ENCODE data around the gene C11orf21.

Gene C11orf21

DNA sequence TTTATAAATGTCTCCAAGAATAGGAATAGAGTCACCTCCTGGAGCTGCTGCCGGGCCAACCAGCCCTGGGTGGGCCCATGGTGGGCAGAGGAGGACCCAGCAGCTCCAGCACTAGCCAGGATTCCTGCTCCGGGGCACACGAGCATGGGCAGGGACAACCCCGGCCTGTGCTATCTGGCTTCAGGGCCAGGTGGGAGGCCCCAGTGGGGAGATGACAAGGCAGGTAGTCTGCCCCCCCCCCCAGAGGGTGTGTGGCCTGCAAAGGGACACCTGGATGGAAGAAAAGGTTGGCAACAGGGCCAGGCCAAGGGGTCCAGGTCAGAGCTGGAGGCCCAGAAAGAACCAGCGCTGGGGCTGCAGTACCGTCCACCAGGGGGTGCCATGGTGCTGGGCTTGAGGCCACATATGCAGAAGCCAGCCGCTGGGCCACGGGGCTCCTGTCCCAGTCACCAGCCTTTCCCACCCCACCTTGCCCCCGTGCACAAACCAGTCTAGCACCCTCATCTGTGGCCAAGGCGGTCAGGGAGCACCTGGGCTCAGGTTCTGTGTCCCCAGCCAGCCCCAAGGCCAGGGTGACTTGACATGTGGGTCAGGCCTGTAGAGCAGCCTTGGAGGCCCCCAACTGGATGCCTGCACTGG lies 3.5 kb upstream of the C11orf21 start:
- no peak for TF ChIP-seq EZH2phosphoT487 (IDR thresholded peaks at IDR 0.05; ENCODE audit: borderline replicate concordance)
- TF ChIP-seq, protein P1, sequence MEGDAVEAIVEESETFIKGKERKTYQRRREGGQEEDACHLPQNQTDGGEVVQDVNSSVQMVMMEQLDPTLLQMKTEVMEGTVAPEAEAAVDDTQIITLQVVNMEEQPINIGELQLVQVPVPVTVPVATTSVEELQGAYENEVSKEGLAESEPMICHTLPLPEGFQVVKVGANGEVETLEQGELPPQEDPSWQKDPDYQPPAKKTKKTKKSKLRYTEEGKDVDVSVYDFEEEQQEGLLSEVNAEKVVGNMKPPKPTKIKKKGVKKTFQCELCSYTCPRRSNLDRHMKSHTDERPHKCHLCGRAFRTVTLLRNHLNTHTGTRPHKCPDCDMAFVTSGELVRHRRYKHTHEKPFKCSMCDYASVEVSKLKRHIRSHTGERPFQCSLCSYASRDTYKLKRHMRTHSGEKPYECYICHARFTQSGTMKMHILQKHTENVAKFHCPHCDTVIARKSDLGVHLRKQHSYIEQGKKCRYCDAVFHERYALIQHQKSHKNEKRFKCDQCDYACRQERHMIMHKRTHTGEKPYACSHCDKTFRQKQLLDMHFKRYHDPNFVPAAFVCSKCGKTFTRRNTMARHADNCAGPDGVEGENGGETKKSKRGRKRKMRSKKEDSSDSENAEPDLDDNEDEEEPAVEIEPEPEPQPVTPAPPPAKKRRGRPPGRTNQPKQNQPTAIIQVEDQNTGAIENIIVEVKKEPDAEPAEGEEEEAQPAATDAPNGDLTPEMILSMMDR (conservative IDR thresholded peaks at IDR 0.05; ENCODE audit: low read length) = peak; percentile 79
- peaks cover 6% of the 10 kb centered on the region for H4K20me1 ChIP-seq (ENCODE audit: insufficient read depth, low read length, poor library complexity, severe bottlenecking)
- peaks cover 7% of the 10 kb centered on the region for H3F3A ChIP-seq (ENCODE audit: low read depth)
- no peaks in the 10 kb centered on the region for H3K27me3 ChIP-seq (ENCODE audit: insufficient read depth, low read length, poor library complexity, severe bottlenecking)
- H3K9me2 ChIP-seq (replicated peaks; ENCODE audit: low read depth, low read length) = no peaks in the 10 kb centered on the region
- H3K4me2 ChIP-seq (ENCODE audit: low read depth, low read length, poor library complexity, severe bottlenecking) = peak overlapping the region; percentile 96
- H3K9me3 ChIP-seq (ENCODE audit: insufficient read depth, low read depth, low read length) = no peaks in the 10 kb centered on the region
- peaks cover 44% of the 10 kb centered on the region for H3K4me1 ChIP-seq (ENCODE audit: insufficient read depth, low read length, poor library complexity, severe bottlenecking)
- peak overlapping the region; percentile 97 for H3K9ac ChIP-seq (ENCODE audit: low read depth, low read length, poor library complexity, severe bottlenecking)
- H3K4me3 ChIP-seq (ENCODE audit: low read length, poor library complexity, severe bottlenecking) = peak overlapping the region; percentile 90
- H3K79me2 ChIP-seq (ENCODE audit: insufficient read depth, low read length) = peaks cover 63% of the 10 kb centered on the region
- H3K36me3 ChIP-seq (ENCODE audit: insufficient read depth, low read length) = no peaks in the 10 kb centered on the region
- H2AFZ ChIP-seq (ENCODE audit: low read length) = no peak overlapping the region

DNA sequence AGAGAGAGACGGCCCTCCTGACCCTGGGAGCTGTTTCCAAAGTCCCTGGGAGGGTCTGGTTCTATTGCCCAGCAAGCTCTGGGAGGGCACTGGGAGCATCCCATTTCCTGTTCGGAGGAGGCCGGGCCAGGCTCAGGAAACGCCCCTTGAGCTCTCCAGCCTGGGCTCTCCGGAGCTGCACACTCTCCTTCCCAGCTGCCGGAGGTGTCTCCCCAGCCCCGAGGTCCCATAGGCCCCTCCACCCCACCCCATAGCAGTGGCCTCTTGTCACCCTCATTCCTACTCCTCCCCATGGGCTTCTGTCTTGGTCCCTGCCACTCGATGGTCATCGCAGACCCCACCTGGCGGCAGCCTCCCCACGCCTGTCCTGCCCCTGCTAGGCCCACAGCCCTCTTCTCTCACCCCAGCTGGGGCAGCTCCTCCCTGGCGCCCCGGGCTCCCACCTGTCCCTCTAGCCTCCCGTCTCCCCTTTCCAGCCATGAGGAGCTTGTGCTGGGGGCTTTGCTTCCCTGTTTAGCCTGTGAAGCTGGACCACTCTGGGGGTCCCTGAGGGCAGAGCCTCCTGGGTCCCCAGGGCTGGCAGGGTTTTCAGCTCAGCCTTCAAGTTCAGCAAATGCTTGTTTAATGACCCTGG lies 2.9 kb upstream of the C11orf21 start:
- H3K9ac ChIP-seq (ENCODE audit: low read depth, low read length, poor library complexity, severe bottlenecking) = peak overlapping the region; percentile 97
- H3K36me3 ChIP-seq (ENCODE audit: insufficient read depth, low read length) = no peaks in the 10 kb centered on the region
- H3K4me1 ChIP-seq (ENCODE audit: insufficient read depth, low read length, poor library complexity, severe bottlenecking) = peaks cover 46% of the 10 kb centered on the region
- peaks cover 8% of the 10 kb centered on the region for H4K20me1 ChIP-seq (ENCODE audit: insufficient read depth, low read length, poor library complexity, severe bottlenecking)
- H3K4me3 ChIP-seq (ENCODE audit: low read length, poor library complexity, severe bottlenecking) = peak overlapping the region; percentile 90
- H3K79me2 ChIP-seq (ENCODE audit: insufficient read depth, low read length) = peaks cover 65% of the 10 kb centered on the region
- H3K27me3 ChIP-seq (ENCODE audit: insufficient read depth, low read length, poor library complexity, severe bottlenecking) = no peaks in the 10 kb centered on the region
- TF ChIP-seq EZH2phosphoT487 (IDR thresholded peaks at IDR 0.05; ENCODE audit: borderline replicate concordance) = no peak
- TF ChIP-seq, protein P1 (conservative IDR thresholded peaks at IDR 0.05; ENCODE audit: low read length) = no peak
- H3K9me3 ChIP-seq (ENCODE audit: insufficient read depth, low read depth, low read length) = no peaks in the 10 kb centered on the region
- H3K9me2 ChIP-seq (replicated peaks; ENCODE audit: low read depth, low read length) = no peaks in the 10 kb centered on the region
- H2AFZ ChIP-seq (ENCODE audit: low read length) = no peak overlapping the region
- peaks cover 7% of the 10 kb centered on the region for H3F3A ChIP-seq (ENCODE audit: low read depth)
- peak overlapping the region; percentile 96 for H3K4me2 ChIP-seq (ENCODE audit: low read depth, low read length, poor library complexity, severe bottlenecking)

DNA sequence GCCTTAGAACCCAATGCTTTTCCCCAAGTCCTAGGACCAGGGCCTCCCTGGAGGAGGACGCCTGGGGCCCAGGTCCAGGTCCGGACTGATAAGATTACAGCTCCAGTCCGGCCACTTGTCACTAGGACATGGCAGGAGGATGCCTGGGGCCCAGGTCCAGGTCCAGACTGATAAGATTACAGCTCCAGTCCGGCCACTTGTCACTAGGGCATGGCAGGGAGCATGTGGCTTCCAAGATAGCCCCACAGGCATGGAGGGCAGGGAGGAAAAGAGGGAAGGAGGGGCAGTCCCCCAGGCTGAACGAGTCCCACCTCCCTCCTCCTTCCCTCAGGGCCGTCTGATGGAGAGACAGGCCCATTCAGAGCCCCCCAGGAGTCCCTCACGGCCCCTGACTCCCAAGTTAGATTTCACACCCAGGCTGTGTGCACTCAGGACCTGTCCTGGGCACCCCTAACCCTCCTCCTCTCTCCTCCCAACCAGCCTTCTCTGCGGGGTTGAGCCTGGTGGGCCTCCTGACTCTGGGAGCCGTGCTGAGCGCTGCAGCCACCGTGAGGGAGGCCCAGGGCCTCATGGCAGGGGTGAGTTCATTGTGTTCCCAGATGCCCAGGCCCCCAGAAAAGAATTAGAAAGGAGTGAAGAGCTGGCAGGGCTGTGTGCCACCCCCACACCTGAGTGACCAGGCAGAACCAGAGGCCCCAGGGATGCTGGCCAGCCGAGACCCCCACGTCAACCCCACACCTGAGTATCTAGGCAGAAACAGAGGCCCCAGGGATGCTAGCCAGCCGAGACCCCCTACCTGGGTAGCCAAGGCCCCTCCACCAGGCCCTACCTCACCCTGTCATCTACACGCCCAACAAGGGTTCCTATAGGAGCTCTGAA lies 2.1 kb upstream of the C11orf21 start:
- H2AFZ ChIP-seq (ENCODE audit: low read length) = no peak overlapping the region

More for the DNA sequence above, 2.1 kb upstream of the C11orf21 start:
- Histone ChIP-seq H3K4me1 (ENCODE audit: insufficient read depth, low read length, poor library complexity, severe bottlenecking) (peaks cover 54% of the 10 kb centered on the region), H3K36me3 (ENCODE audit: insufficient read depth, low read length) (no peaks in the 10 kb centered on the region), H3K79me2 (ENCODE audit: insufficient read depth, low read length) (peaks cover 73% of the 10 kb centered on the region), H3F3A (ENCODE audit: low read depth) (peaks cover 7% of the 10 kb centered on the region), H3K9me3 (ENCODE audit: insufficient read depth, low read depth, low read length) (no peaks in the 10 kb centered on the region), H3K4me2 (ENCODE audit: low read depth, low read length, poor library complexity, severe bottlenecking) (peak overlapping the region; percentile 96), H3K9me2 (replicated peaks; ENCODE audit: low read depth, low read length) (no peaks in the 10 kb centered on the region), H3K9ac (ENCODE audit: low read depth, low read length, poor library complexity, severe bottlenecking) (peak overlapping the region; percentile 97), H3K27me3 (ENCODE audit: insufficient read depth, low read length, poor library complexity, severe bottlenecking) (no peaks in the 10 kb centered on the region), H3K4me3 (ENCODE audit: low read length, poor library complexity, severe bottlenecking) (peak overlapping the region; percentile 90), H4K20me1 (ENCODE audit: insufficient read depth, low read length, poor library complexity, severe bottlenecking) (peaks cover 16% of the 10 kb centered on the region)
- no peak for TF ChIP-seq EZH2phosphoT487 (IDR thresholded peaks at IDR 0.05; ENCODE audit: borderline replicate concordance)
- TF ChIP-seq, protein P1 (conservative IDR thresholded peaks at IDR 0.05; ENCODE audit: low read length) = no peak
